Gastroesophageal sphincter (tissue), 3 donors: ENCODE data around the gene TTC33.
"Not testable (repeated sequence)": the region's sequence is repeated elsewhere in the genome, so short reads cannot be mapped to it uniquely, and the experiment has no call there.

ENCODE experiments used
- EP300 ChIP-seq: sonication (generic); formaldehyde crosslinking; IDR thresholded peaks from one replicate; pipeline ENCODE4 v1.6.1; 2017; ENCODE audit warnings: antibody characterized with exemption, mild to moderate bottlenecking
- TF ChIP-seq, protein P1 (sequence below), 4 experiments: fragments of 200-600 bp in 2 of 4; fragments of 450-650 bp in 2 of 4; sonication (generic) in 1 of 4; IDR thresholded peaks; one replicate each; pipeline ENCODE4 v1.5.1; 2017 to 2019; ENCODE audit warnings: antibody characterized with exemption in 4 of 4, mild to moderate bottlenecking in 2 of 4, moderate library complexity in 2 of 4

DNA sequence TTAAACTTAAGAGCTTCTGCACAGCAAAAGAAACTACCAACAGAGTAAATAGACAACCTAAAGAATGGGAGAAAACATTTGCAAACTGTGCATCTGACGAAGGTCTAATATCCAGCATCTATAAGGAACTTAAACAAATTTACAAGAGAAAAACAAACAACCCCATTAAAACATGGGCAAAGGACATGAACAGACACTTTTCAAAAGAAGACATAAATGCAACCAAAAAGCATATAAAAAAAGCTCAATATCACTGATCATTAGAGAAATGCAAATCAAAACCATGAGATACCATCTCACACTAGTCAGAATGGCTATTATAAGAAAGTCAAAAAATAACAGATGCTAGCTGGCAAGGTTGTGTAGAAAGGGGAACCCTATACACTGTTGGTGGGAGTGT, 50.3 kb downstream of the TTC33 start:
- TF ChIP-seq, protein P1, sequence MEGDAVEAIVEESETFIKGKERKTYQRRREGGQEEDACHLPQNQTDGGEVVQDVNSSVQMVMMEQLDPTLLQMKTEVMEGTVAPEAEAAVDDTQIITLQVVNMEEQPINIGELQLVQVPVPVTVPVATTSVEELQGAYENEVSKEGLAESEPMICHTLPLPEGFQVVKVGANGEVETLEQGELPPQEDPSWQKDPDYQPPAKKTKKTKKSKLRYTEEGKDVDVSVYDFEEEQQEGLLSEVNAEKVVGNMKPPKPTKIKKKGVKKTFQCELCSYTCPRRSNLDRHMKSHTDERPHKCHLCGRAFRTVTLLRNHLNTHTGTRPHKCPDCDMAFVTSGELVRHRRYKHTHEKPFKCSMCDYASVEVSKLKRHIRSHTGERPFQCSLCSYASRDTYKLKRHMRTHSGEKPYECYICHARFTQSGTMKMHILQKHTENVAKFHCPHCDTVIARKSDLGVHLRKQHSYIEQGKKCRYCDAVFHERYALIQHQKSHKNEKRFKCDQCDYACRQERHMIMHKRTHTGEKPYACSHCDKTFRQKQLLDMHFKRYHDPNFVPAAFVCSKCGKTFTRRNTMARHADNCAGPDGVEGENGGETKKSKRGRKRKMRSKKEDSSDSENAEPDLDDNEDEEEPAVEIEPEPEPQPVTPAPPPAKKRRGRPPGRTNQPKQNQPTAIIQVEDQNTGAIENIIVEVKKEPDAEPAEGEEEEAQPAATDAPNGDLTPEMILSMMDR (IDR thresholded peaks at IDR 0.05), result not testable (repeated sequence)
- not testable (repeated sequence) for TF ChIP-seq EP300
